Mucosa of rectum (tissue), 2 donors: ENCODE measurements around the gene PMM2.
A peak's percentile ranks its signal among the peaks of the same experiment; 100 is the strongest.
"Not testable (repeated sequence)": the region's sequence is repeated elsewhere in the genome, so short reads cannot be mapped to it uniquely, and the experiment has no call there.

Source experiments
- H3K27ac ChIP-seq, 2 donors: one replicate each; pipeline ENCODE4 v1.7.0; 2013; ENCODE audit warnings: inconsistent platforms in 2 of 2, low read depth in 2 of 2, low read length in 2 of 2
- H3K27me3 ChIP-seq, 2 donors: one replicate each; pipeline ENCODE4 v1.7.0; 2013; ENCODE audit warnings: low read length in 2 of 2; ENCODE audit not compliant: control insufficient read depth in 2 of 2, insufficient read depth in 2 of 2
- H3K36me3 ChIP-seq, 2 donors: one replicate each; pipeline ENCODE4 v1.7.0; 2013; ENCODE audit warnings: low read length in 2 of 2; ENCODE audit not compliant: control insufficient read depth in 2 of 2, insufficient read depth in 2 of 2
- H3K4me1 ChIP-seq, 2 donors: one replicate each; pipeline ENCODE4 v1.7.0; 2013; ENCODE audit warnings: low read length in 2 of 2, mild to moderate bottlenecking in 1 of 2; ENCODE audit not compliant: control insufficient read depth in 2 of 2, insufficient read depth in 2 of 2
- H3K4me3 ChIP-seq, 2 donors: one replicate each; pipeline ENCODE4 v1.7.0; 2013; ENCODE audit warnings: low read length in 2 of 2
- H3K9ac ChIP-seq, 2 donors: one replicate each; pipeline ENCODE4 v1.7.0; 2013; ENCODE audit warnings: low read length in 2 of 2, low read depth in 1 of 2, mild to moderate bottlenecking in 1 of 2
- H3K9me3 ChIP-seq, 2 donors: one replicate each; pipeline ENCODE4 v1.7.0; 2013; ENCODE audit warnings: low read length in 2 of 2; ENCODE audit not compliant: control insufficient read depth in 2 of 2
- donor health status: healthy.
- donor health status: Normal muscosa, but diverticular disease.

Gene PMM2

DNA sequence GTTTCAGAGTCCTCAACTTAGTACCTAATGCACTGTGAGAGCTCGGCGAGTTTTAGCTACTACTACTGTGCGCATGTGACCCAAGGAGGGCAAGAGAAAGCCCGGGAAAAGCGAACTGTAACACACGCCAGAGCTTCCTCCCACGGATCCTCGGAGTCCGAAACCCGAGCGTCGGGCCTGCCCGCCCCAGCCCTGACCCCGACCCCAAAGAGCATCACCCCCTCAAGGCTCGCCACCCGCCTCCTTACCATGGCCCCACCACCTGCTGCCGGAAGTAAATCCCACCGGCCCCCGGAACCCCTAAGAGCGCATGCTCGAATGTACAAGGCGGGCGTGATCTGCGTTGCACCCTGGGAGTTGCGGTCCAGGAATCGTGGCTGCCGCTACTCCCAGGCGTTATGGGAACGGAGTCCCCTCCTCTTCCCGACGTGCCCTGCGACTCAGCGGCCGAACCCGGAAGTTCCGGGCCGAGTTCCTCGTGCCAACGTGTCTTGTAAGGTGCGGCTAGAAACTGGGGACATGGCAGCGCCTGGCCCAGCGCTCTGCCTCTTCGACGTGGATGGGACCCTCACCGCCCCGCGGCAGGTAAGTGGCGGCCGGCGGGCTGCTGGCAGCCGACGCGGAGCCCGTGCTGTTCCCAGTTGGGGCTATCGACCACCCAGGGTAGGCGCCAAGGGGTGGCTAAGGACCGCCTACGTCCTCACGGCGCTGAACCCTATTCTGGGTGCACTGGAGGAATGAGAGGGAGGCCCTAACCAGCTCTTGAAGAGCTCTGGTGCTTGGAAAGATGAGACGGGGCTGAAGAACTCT lies at the start of gene PMM2, which contains the start of gene TMEM186:
Gene PMM2 (plus strand): TSS at position 476 of the 810 bp plus-strand sequence. CDS start 44 bp downstream, at position 520.
Gene TMEM186 (minus strand): TSS at position 276 of the 810 bp plus-strand sequence. CDS start 25 bp downstream, at position 251.
- Histone ChIP-seq H3K27ac (peak within 1 kb of the TSS; percentile 79 to 87), H3K4me1 (peaks cover 25 to 27% of the 10 kb centered on the region in 2 donors), H3K4me3 (peak within 1 kb of the TSS; percentile 89), H3K36me3 (peaks cover 11 to 14% of the 10 kb centered on the region in 2 donors), H3K9me3 (no peaks in the 10 kb centered on the region), H3K27me3 (no peaks in the 10 kb centered on the region), H3K9ac (peak within 1 kb of the TSS; percentile 80 to 81)

DNA sequence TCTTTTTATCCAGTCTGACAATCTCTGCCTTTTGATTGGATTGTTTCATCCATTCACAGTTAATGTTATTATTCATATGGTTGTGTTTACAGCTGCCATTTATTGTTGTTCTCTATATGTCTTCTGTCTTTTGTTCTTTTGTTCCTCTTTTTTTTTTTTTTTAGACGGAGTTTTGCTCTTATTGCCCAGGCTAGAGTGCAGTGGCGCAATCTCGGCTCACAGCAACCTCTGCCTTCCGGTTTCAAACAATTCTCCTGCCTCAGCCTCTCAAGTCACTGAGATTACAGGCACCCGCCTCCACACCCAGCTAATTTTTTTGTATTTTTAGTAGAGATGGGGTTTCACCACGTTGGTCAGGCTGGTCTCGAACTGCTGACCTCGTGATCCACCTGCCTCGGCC lies 48.7 kb upstream of the PMM2 start:
- not testable (repeated sequence) for H3K4me3 ChIP-seq

DNA sequence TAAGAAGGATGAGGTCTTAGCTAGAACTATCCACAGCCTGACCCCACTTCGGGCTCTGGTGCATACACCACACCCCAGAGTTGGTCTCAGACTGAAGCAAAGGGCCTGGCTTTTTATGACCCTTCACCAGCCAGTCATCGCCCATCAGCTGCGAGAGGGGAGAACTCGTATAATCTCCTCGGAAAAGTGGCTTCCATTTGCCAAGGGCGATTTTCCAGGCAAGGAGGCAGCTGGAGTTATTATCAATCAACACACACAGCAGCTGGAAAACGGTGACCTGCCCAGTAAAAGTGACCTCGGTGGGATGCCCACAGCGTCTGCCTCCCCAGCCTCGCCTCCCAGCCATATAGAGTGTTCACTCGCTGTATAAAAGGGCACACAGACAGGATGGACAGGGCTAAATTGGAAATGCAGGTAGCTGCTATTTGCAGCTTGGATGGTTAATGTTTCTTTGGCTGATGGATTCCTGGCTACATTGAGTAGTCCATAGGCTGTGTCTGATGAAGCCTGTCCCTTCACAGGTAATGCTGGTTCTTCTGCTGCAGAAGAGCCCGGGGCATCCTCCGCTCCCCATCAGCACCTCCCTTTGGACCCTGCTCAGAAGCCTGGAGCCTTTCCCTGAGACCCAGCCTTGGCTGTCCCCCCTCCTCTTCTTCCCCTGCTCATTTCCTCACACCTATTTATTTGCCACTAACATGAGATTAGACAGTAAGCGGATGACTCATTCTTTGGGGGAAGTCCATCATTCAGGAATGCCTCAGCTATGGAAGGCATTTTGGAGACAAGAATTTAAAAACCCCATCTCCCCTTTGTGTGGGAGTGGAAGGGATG lies 45.9 kb upstream of the PMM2 start:
- Histone ChIP-seq H3K9me3 (no peaks in the 10 kb centered on the region), H3K4me1 (no peaks in the 10 kb centered on the region), H3K27ac (no peak overlapping the region), H3K4me3 (no peak overlapping the region), H3K9ac (no peak overlapping the region), H3K36me3 (no peaks in the 10 kb centered on the region), H3K27me3 (no peaks in the 10 kb centered on the region)

More for the DNA sequence above, 48.7 kb upstream of the PMM2 start:
- not testable (repeated sequence) for H3K27ac ChIP-seq, H3K27me3 ChIP-seq, H3K9me3 ChIP-seq, H3K4me1 ChIP-seq, H3K36me3 ChIP-seq, H3K9ac ChIP-seq

DNA sequence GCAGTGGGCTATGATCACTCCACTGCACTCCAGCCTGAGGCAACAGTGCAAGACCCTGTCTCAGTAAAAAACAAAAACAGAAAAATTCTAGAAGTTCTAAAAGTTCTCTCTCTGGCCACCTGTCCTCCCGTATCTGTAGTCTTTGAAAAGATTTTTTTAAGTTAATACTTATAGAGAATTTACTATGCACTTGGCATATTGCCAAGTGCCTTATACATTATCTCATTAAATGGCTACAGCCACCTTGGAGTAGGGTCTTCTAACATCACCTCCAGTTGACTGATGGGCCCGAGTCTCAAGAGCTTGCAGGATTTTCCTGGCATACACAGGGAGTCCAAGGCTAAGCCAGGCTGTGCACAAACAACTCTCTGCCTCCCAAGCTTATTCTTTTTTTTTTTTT lies 44.9 kb upstream of the PMM2 start:
- no peaks in the 10 kb centered on the region for H3K4me1 ChIP-seq
- H3K36me3 ChIP-seq, result no peaks in the 10 kb centered on the region
- no peaks in the 10 kb centered on the region for H3K27me3 ChIP-seq
- no peak overlapping the region for H3K9ac ChIP-seq
- H3K4me3 ChIP-seq, result no peak overlapping the region
- no peaks in the 10 kb centered on the region for H3K9me3 ChIP-seq
- H3K27ac ChIP-seq, result no peak overlapping the region

DNA sequence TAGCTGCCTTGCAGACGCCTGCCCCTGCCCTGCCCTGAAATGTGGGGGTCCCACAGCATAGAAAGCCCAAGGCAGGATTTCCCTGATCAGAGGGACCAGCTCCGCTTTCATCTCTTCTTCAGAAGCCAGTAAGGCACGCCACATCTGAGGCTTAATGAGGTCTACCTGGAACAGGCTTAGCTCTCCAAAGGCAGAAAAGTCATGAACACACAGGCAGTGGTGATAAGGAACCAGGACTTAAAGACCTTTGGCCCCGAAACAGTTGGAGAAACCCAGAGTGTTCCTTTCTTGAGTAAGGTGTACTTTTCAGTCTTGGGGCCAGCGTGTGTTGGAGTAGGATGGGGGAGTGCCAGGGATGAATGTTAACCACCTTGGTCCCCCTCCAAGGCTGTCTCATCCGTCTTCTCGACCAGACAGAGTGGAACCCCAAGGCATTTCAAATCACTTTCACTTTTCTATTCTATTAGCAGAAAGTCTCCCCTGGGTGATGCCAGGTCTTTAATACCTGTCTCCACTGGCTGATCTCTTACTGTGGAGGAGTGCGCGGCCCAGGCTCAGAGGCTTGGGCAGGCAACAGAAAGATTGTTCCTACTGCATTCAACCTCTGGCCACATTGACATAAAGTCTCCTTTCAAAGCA lies 44.1 kb upstream of the PMM2 start:
- H3K27me3 ChIP-seq, result no peaks in the 10 kb centered on the region
- no peak overlapping the region for H3K9ac ChIP-seq
- no peak overlapping the region for H3K4me3 ChIP-seq
- H3K9me3 ChIP-seq, result no peaks in the 10 kb centered on the region
- H3K4me1 ChIP-seq, result no peaks in the 10 kb centered on the region
- H3K27ac ChIP-seq, result no peak overlapping the region
- H3K36me3 ChIP-seq, result no peaks in the 10 kb centered on the region

DNA sequence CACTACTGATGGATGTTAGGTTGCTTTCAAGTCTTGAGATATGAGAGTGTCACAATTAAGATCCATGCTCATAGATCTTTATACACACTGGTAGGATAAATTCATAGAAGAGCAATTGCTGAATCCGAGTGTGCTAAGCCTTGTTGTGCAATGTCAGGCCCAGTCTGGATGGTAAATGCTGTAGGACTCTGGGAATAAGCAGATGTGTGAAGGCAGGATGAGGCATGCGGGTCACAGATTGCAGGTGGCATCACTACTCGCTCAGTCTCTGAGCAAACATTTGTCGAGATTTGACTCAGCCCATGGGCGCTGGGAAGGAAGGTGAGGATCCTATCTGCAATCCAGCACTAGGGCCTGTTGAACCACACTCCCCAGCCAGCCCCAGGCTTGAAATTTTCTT lies 40.9 kb upstream of the PMM2 start:
- Histone ChIP-seq H3K4me1 (no peaks in the 10 kb centered on the region), H3K27ac (no peak overlapping the region), H3K27me3 (no peaks in the 10 kb centered on the region), H3K9ac (no peak overlapping the region), H3K9me3 (no peaks in the 10 kb centered on the region), H3K4me3 (no peak overlapping the region), H3K36me3 (peaks cover 0 to 4% of the 10 kb centered on the region in 2 donors)

DNA sequence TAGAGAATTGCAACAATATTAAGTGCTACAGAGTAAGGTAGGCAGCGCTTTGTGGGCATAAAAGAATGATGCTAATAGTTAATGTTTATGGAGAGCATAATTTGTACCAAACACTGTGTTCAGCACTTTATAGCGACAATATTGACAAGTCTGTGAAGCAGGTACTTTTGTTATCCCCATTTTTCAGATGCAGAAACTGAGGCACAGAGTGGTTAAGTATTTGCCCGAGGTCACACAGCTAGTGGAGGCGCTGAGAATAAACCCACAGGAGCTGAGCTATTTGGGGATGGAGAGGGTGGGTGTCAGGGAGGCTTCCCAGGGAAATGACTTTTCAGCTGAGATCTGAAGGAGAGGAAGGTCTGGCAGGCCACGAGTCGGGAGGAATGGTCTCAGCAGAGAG lies 39.6 kb upstream of the PMM2 start:
- H3K9me3 ChIP-seq, result no peaks in the 10 kb centered on the region
- H3K9ac ChIP-seq, result no peak overlapping the region
- H3K27me3 ChIP-seq, result no peaks in the 10 kb centered on the region
- H3K36me3 ChIP-seq, result peaks cover 0 to 4% of the 10 kb centered on the region in 2 donors
- no peak overlapping the region for H3K4me3 ChIP-seq
- no peaks in the 10 kb centered on the region for H3K4me1 ChIP-seq
- H3K27ac ChIP-seq, result no peak overlapping the region

DNA sequence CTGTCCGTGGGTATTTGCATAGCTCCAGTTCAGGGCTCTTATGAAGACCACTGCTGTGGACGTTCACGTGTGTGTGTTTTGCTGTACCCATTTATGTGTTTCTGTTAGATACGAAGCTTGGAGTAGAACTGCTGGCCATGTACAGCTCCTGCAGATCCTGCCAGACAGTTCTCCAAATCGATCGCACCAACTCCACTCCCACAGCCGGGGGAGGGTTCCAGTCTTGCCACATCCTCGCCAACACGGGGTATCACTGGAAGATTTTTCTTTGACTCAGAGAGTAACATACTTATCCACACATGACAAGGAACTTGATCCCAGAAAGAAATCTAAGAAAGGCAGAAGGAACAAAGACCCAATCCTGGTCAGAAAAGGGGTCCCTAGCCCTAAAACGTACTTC lies 37.6 kb upstream of the PMM2 start:
- peaks cover 0 to 6% of the 10 kb centered on the region in 2 donors for H3K36me3 ChIP-seq
- H3K27me3 ChIP-seq, result no peaks in the 10 kb centered on the region
- H3K9ac ChIP-seq, result no peak overlapping the region
- no peak overlapping the region for H3K27ac ChIP-seq
- no peaks in the 10 kb centered on the region for H3K9me3 ChIP-seq
- H3K4me3 ChIP-seq, result no peak overlapping the region
- no peaks in the 10 kb centered on the region for H3K4me1 ChIP-seq

DNA sequence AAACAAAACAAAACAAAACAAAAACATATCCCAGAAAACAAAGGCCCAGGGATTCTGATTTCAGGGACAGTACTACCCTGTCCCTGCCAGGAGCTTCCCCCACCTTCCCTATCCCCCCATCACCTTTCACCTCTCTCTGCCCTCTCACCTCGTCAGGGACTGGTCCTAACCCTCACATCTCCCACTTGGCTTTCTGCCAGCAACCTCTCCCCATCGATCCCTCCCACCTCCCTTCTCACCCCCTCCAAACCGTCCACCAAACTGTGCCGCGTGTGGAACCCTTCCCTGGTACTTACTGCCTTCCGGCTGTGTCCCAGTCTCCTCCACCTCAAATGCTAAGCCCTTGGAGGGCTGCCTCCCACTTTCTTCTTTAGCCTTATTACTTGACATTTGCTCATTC lies 36.6 kb upstream of the PMM2 start:
- Histone ChIP-seq H3K9ac (no peak overlapping the region), H3K9me3 (no peaks in the 10 kb centered on the region), H3K27ac (no peak overlapping the region), H3K4me3 (no peak overlapping the region), H3K4me1 (no peaks in the 10 kb centered on the region), H3K27me3 (no peaks in the 10 kb centered on the region), H3K36me3 (peaks cover 0 to 9% of the 10 kb centered on the region in 2 donors)

DNA sequence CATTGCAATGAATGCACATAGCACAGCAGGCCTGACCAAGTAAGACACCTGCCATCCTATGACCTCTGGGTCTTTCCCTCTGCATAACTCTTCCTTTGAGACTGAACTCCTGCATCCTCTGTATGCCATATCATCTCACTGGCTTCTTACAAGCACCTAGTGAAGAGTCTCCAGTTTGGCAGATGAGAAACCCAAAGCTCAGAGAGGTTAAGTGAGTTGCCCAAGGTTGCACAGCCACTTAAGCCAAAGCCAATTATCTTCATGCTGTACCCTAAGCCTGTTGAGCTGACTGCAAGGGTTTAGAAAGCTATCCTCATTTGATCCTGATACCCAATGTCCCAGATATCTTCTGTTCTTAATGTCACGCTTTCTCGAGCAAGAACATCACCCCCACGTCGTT lies 35.4 kb upstream of the PMM2 start:
- no peaks in the 10 kb centered on the region for H3K4me1 ChIP-seq
- no peaks in the 10 kb centered on the region for H3K9me3 ChIP-seq
- no peak overlapping the region for H3K27ac ChIP-seq
- H3K27me3 ChIP-seq, result no peaks in the 10 kb centered on the region
- H3K9ac ChIP-seq, result no peak overlapping the region
- peaks cover 0 to 9% of the 10 kb centered on the region in 2 donors for H3K36me3 ChIP-seq
- no peak overlapping the region for H3K4me3 ChIP-seq
